ENCODE data around the gene EID2B.

GRCh38 chr19:39582442-39582841, 49.8 kb upstream of the EID2B start:
- TF ChIP-seq CTCF (IDR thresholded peaks at IDR 0.05; ENCODE audit: low read depth, low read length), result no peak
- no peak for TF ChIP-seq EZH2phosphoT487 (IDR thresholded peaks at IDR 0.05; ENCODE audit: low read depth)

Data from OCI-LY3 (cell line).